Kasumi-1 (cell line): ENCODE data around the gene TARS1.
"Not testable (repeated sequence)": the region's sequence is repeated elsewhere in the genome, so short reads cannot be mapped to it uniquely, and the experiment has no call there.

Experiments
- DNase-seq, 2 experiments: peaks; one replicate each; lab custom pipeline; 2025; lab: John Stamatoyannopoulos, UW

TARS1 gene

DNA sequence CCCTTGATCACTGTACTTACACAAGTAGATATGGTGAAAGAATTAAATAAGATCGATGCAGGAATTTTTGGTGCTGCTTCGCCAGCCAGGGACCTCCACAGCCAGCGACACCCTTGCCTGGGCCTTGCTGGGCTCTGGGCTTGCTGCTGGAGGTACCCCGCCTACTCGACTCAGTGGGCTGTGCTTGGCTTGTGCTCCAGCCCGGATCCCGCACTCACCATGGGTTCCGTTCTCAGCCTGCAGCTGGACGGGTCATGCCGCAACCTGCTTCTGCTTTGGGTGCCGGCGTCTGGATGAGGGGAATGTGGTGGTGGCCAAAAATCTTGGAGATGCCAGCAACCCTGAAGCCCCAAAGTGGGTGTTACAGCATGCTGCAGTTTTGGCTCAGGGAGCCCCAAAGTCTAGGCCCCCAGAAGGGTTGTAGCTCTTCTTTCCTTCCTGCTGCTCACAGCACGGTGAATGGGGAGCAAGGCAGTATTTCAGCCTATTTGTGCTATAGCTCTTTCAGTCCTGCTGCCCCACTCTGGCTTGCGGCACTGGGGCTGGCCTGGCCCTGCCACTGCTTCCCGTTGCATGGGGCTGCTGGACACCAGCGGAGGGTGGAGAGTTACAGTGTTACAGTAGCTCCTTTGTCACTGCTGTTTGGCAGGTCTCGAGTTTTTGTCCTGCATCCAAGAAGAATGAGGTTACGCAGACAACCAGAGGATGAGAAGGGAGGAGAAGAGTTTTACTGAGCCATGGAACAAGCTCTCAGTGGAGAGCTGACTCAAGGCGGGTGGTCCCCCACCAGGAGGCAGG, 48.0 kb downstream of the TARS1 start:
- DNase-seq = no peak

GRCh38 chr5:33489481-33490067, 48.8 kb downstream of the TARS1 start:
- DNase-seq = no peak

DNA sequence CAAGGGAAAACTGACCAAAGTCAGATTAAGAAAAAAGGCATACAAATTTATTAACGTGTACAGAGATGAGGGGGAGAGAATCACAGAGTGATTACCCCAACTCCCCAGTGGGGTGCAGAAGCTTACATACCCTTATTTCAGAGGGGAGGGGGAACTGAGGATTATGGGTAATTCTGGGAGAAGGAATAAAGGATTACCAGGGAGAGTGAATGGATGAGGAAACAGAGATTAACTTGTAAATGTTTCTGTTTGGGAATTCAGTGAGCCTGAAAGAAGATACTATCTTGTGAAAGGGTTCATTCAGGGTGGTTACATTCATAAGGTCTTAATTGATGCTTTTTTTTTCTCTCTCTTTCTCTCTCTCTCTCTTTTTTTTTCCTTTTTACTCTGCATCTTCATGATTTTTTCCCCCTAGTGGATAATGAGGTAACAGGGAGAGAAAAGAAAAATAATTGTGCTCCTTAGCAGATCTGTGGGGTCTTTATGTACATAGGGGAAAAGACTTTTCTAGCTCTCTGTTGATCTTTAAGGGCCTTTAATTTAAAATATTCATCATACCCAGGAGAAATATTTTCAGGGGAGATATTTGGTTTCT, 49.4 kb downstream of the TARS1 start:
- DNase-seq = no peak

DNA sequence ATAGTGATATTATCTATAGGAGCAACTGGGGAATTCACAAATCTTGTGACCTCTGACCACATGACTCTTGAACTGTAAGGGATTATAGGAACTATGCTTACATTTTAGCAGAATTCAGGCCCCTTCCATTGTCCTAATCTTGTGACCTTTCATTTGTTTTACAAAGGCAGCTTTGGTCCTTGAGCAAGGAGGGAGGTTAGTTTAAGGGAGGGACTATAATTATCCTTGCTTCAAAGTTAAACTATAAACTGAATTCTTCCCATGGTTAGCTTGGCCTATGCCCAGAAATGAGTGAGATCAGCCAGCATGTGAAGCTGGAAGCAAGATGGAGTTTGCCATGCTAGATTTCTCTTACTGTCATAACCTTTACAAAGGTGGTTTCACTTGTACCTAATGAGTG, 51.2 kb downstream of the TARS1 start:
- no peak for DNase-seq

GRCh38 chr5:33494466-33494865, 53.7 kb downstream of the TARS1 start:
- no peak for DNase-seq

DNA sequence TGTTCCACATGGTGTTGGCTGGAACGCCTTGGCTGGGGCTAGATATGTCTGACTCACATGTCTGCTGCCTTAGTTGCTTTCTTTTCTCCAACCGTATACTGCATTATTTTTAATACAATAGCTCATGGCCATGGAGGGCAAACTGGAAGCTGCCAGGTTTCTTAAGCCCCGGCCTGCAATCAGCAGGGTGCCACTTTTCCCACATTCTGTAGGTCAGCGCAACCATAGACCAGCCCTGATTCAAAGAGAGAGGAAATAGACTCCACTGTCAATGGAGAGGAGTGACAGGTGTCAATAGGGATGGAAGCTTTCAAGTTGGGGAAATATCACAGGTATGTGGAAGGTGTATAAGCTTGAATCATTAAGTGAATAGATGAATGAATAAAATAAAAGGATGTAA, 60.5 kb downstream of the TARS1 start:
- no peak for DNase-seq

DNA sequence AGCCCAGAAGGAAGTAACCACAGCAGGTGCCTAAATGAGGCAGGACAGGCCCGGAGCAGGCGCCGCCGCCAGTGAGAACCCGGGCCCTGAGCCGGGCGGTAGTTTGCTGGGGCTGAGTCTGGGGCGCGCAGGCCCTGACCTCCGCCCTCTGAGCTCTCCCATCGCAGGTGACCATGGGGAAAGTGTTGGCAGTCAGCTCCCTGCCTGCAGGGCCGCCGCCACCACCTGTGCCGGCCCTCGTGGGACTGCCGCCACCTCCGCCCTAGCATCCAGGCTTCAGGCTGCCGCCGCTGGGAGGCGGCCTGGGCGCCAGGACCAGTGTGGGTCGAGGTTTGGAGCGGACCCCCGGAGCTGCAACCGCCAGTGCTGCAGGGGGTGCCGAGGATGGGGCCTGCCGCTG, 61.1 kb downstream of the TARS1 start:
- no peak for DNase-seq

GRCh38 chr5:33504570-33504969, 63.8 kb downstream of the TARS1 start:
- no peak for DNase-seq

DNA sequence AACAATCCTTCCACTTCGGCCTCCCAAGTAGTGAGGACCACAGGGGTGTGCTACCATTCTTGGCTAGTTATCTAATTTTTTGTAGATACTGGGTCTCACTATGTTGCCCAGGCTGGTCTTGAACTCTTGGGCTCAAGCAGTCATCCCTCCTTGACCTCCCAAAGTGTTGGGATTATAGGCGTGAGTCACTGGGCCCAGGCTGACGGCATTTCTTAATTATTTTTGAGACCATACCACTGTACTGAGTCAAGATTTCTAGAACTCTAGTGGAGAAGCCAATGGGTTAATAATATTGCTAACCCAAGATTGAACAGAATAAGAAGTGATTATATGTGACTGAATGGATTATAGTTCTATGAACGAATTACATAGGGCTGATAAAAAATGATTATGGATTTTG, 66.7 kb downstream of the TARS1 start:
- DNase-seq = no peak

DNA sequence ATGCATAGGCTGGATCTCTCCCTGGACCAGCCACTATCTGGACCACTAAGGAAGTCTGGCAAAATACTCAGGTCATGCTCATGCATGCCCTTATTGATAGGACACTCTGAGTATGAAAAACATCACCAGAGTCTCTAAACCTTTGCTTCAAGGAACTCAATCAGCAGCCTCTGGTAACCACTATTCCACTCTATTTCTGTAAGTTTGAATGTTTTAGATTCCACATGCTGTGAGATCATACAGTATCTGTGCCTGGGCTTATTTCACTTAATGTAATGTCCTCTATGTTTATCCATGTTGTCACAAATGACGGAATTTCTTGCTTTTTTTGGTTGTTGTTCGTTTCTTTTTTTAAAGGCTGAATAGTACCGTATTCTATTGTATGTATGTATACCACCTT, 68.3 kb downstream of the TARS1 start:
- no peak for DNase-seq

- DNase-seq = no peak
These were observed 72.9 kb downstream of the TARS1 start for GRCh38 chr5:33513462-33514185.

DNA sequence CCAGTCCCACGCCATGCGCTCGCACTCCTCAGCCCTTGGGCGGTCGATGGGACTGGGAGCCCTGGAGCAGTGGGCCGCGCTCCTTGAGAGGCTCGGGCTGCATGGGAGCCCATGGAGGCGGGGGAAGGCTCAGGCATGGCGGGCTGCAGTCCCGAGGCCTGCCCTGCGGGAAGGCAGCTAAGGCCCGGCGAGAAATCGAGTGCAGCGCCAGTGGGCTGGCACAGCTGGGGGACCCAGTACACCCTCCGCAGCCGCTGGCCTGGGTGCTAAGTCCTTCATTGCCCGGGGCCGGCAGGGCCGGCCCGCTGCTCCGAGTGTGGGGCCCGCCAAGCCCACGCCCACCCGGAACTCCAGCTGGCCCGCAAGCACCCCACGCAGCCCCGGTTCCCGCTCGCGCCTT, 74.6 kb downstream of the TARS1 start:
- not testable (repeated sequence) for DNase-seq

GRCh38 chr5:33516421-33516820, 75.7 kb downstream of the TARS1 start:
- DNase-seq = no peak
